Esophagus muscularis mucosa (tissue), 4 donors: ENCODE measurements around the gene DNAH2. TPM values are rescaled to one million over a fixed set of nuclear protein-coding genes. Genes with fewer than 3 reads are reported as not detected.

Source experiments
- DNase-seq: peaks from one replicate; pipeline ENCODE4 v3.0.0-alpha.2; 2017; ENCODE audit errors: extremely low spot score
- H3K27ac ChIP-seq, 4 donors: fragments of 200-600 bp; sonication (generic); replicated peaks in 1 of 4; 1 replicate in 3 of 4; 2 replicates in 1 of 4; pipeline ENCODE4 v1.5.1; 2016 to 2019; ENCODE audit warnings: mild to moderate bottlenecking in 1 of 4
- H3K27me3 ChIP-seq, 4 donors: fragments of 200-600 bp; sonication (generic); one replicate each; pipeline versions ENCODE4 v1.5.1 to v1.6.0; 2016 to 2019
- H3K36me3 ChIP-seq, 4 donors: fragments of 200-600 bp; sonication (generic); one replicate each; pipeline ENCODE4 v1.5.1; 2016 to 2019
- H3K4me1 ChIP-seq, 4 donors: fragments of 200-600 bp; sonication (generic); one replicate each; pipeline ENCODE4 v1.5.1; 2016 to 2019
- H3K4me3 ChIP-seq, 4 donors: fragments of 200-600 bp; sonication (generic); 1 replicate in 2 of 4; 2 replicates in 2 of 4; pipeline ENCODE4 v1.5.1; 2016 to 2019; ENCODE audit warnings: mild to moderate bottlenecking in 4 of 4, moderate library complexity in 1 of 4
- H3K9me3 ChIP-seq, 4 donors: fragments of 200-600 bp; sonication (generic); 1 replicate in 3 of 4; 2 replicates in 1 of 4; pipeline ENCODE4 v1.5.1; 2016 to 2019
- EP300 ChIP-seq: sonication (generic); formaldehyde crosslinking; IDR thresholded peaks from one replicate; pipeline ENCODE4 v1.6.1; 2017; ENCODE audit warnings: antibody characterized with exemption
- POLR2A ChIP-seq: fragments of 450-650 bp; IDR thresholded peaks from one replicate; pipeline ENCODE4 v1.6.1; 2017; ENCODE audit warnings: antibody characterized with exemption, moderate library complexity, mild to moderate bottlenecking, low read depth
- POLR2AphosphoS5 ChIP-seq, 2 donors: sonication (generic); formaldehyde crosslinking; IDR thresholded peaks; one replicate each; pipeline ENCODE4 v1.6.1; 2017; ENCODE audit warnings: antibody characterized with exemption in 2 of 2
- WGBS: methylation state at CpG from one replicate; pipeline ENCODE4 v1.1.5; 2018; 5-methylcytosine and 5-hydroxymethylcytosine counted together
- intact Hi-C: fragments of 100-400 bp; cut with DNase I; formaldehyde crosslinking; loops from one replicate; pipeline ENCODE4 v1.15.1; 2023
- total RNA-seq, 4 donors: library from RNA; depleted of rRNA; stranded (reverse); fragments of >200 nt; gene quantifications; one replicate each; pipeline versions ENCODE4 v1.1.0 to v1.2.1, GENCODE V29; 2016
- TF ChIP-seq, protein P1 (sequence below), 3 experiments: fragments of 200-600 bp in 2 of 3; fragments of 450-650 bp in 1 of 3; sonication (generic) in 2 of 3; IDR thresholded peaks; one replicate each; pipeline ENCODE4 v1.5.1; 2017 to 2019; ENCODE audit warnings: antibody characterized with exemption in 3 of 3, mild to moderate bottlenecking in 2 of 3, moderate library complexity in 1 of 3

Gene DNAH2
- total RNA-seq, 4 donors from 2014 or later = under 0.01 to 0.17 (median 0.06) TPM

DNA sequence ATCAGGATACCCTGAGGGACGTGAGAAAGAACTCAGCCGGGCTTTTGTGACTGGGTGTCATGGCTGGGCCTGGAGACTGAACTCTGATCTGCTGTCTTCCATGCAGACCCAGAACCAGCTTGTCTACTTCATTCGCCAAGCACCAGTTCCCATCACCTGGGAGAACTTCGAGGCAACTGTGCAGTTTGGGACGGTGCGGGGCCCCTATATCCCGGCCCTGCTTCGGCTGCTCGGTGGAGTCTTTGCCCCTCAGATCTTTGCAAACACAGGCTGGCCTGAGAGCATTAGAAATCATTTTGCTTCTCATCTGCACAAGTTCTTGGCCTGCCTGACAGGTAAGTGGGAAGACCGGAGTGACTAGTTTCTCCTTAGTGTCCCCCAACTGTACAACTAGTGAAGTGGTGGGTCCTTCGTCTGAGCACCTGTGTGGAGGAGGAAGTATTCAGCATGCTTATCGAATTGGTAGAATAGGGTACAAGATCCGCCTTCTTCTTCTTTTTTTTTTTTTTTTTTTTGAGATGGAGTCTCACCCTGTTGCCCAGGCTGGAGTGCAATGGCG, 15.5 kb downstream of the DNAH2 start:
- intact Hi-C loops = no loop called here
- no peak overlapping the region for H3K27ac ChIP-seq
- WGBS = 95% methylated on average over 14 of the region's 14 CpGs

DNA sequence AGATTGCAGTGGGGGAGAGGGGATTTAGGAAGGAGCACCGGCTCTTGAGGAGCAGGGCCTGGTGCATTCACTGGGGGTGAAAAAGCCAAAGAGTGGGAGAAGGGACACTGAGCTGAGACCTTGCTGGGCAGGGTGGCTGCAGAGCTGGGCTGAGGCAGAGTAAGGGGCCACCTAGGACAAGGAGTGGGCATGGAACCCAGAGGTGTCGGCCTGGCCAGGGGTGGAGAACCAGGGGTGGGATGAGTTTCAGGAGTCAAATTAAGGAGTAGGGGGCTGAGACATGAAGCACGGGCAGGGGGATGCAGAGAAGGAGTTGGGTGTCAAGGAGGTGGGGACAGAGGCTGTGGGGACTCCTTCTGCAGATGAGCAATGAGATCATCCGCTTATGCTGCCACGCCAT, 20.1 kb downstream of the DNAH2 start:
- TF ChIP-seq POLR2AphosphoS5 (IDR thresholded peaks at IDR 0.05) (no peak), EP300 (no peak), POLR2A (no peak)
- TF ChIP-seq, protein P1, sequence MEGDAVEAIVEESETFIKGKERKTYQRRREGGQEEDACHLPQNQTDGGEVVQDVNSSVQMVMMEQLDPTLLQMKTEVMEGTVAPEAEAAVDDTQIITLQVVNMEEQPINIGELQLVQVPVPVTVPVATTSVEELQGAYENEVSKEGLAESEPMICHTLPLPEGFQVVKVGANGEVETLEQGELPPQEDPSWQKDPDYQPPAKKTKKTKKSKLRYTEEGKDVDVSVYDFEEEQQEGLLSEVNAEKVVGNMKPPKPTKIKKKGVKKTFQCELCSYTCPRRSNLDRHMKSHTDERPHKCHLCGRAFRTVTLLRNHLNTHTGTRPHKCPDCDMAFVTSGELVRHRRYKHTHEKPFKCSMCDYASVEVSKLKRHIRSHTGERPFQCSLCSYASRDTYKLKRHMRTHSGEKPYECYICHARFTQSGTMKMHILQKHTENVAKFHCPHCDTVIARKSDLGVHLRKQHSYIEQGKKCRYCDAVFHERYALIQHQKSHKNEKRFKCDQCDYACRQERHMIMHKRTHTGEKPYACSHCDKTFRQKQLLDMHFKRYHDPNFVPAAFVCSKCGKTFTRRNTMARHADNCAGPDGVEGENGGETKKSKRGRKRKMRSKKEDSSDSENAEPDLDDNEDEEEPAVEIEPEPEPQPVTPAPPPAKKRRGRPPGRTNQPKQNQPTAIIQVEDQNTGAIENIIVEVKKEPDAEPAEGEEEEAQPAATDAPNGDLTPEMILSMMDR (IDR thresholded peaks at IDR 0.05) = no peak
- intact Hi-C loops = no loop called here
- Histone ChIP-seq H3K9me3 (no peaks in the 10 kb centered on the region), H3K4me1 (no peaks in the 10 kb centered on the region), H3K27ac (no peak overlapping the region), H3K27me3 (peaks cover 0 to 26% (median 2%) of the 10 kb centered on the region in 4 donors), H3K4me3 (no peak overlapping the region), H3K36me3 (no peaks in the 10 kb centered on the region)
- no peak for DNase-seq
- WGBS = 84% methylated on average over 5 of the region's 5 CpGs

More for the DNA sequence above, 15.5 kb downstream of the DNAH2 start:
- no peak for DNase-seq
- peaks cover 0 to 4% (median 0%) of the 10 kb centered on the region in 4 donors for H3K27me3 ChIP-seq
- H3K36me3 ChIP-seq = no peaks in the 10 kb centered on the region
- no peak for TF ChIP-seq POLR2A
- TF ChIP-seq EP300 = no peak
- TF ChIP-seq POLR2AphosphoS5 (IDR thresholded peaks at IDR 0.05) = no peak
- TF ChIP-seq, protein P1 (IDR thresholded peaks at IDR 0.05) = no peak
- no peaks in the 10 kb centered on the region for H3K9me3 ChIP-seq
- no peaks in the 10 kb centered on the region for H3K4me1 ChIP-seq
- no peak overlapping the region for H3K4me3 ChIP-seq

GRCh38 chr17:7739746-7740145, 22.2 kb downstream of the DNAH2 start:
- WGBS = 82% methylated on average over 14 of the region's 14 CpGs
- no peak overlapping the region for H3K4me3 ChIP-seq
- no peak for DNase-seq
- no peak overlapping the region for H3K27ac ChIP-seq
- H3K9me3 ChIP-seq = no peaks in the 10 kb centered on the region
- peaks cover 0 to 34% (median 2%) of the 10 kb centered on the region in 4 donors for H3K27me3 ChIP-seq
- TF ChIP-seq POLR2A (no peak), EP300 (no peak), POLR2AphosphoS5 (IDR thresholded peaks at IDR 0.05) (no peak)
- TF ChIP-seq, protein P1 (IDR thresholded peaks at IDR 0.05) = no peak
- intact Hi-C loops = loop anchor here (10.0 kb wide), 1 partner anchor 85 kb away; no protein-coding TSS in a partner anchor
- no peaks in the 10 kb centered on the region for H3K4me1 ChIP-seq
- no peaks in the 10 kb centered on the region for H3K36me3 ChIP-seq

DNA sequence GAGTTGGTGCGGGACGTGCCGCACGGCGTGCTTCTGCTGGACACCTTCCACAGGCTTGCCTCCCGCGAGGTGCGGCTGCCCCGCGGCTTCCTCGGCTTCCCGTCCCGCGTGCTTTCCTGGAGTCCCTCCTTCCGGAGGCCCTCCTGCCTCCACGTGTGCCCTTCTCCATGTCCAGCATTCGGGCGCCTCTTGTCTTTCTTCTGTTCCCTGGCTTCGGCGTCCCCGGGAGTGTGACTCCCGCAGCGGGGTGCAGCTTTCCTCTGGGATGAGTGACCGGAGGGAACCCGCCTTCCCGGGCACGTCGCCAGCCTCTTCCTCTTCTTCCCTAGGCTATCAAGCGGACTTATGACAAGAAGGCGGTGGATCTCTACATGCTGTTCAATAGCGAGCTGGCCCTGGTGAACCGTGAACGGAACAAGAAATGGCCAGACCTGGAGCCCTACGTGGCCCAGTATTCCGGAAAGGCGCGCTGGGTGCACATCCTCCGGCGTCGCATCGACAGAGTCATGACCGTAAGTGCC, 23.0 kb downstream of the DNAH2 start:
- H3K36me3 ChIP-seq = no peaks in the 10 kb centered on the region
- H3K27me3 ChIP-seq = peaks cover 0 to 34% (median 2%) of the 10 kb centered on the region in 4 donors
- no peaks in the 10 kb centered on the region for H3K9me3 ChIP-seq
- intact Hi-C loops = loop anchor here (10.0 kb wide), 1 partner anchor 84 kb away; no protein-coding TSS in a partner anchor
- DNase-seq = no peak
- WGBS = 71% methylated on average over 41 of the region's 42 CpGs
- TF ChIP-seq, protein P1 (IDR thresholded peaks at IDR 0.05) = no peak
- no peak for TF ChIP-seq POLR2AphosphoS5 (IDR thresholded peaks at IDR 0.05)
- H3K4me1 ChIP-seq = no peaks in the 10 kb centered on the region
- peak overlapping the region in 2 of 4 donors; percentile 4 to 26 for H3K4me3 ChIP-seq
- H3K27ac ChIP-seq = no peak overlapping the region

DNA sequence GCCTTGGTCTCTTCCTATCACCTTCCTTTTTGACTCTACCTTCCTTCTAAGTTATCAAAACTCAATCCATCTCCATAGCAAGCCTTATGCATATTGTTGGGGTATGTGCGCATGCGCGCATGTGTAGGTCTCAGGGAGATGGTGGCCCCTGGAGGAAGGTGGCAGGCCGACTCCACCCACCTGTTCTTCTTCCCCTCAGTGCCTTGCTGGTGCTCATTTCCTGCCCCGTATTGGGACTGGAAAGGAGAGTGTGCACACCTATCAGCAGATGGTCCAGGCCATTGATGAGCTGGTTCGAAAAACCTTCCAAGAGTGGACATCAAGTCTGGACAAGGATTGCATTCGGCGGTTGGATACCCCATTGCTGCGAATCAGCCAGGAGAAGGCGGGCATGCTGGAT, 25.2 kb downstream of the DNAH2 start:
- no peak for DNase-seq
- TF ChIP-seq POLR2AphosphoS5 (IDR thresholded peaks at IDR 0.05) (no peak), EP300 (no peak), POLR2A (no peak)
- TF ChIP-seq, protein P1 (IDR thresholded peaks at IDR 0.05) = no peak
- intact Hi-C loops = loop anchor here (10.0 kb wide), 1 partner anchor 82 kb away; no protein-coding TSS in a partner anchor
- Histone ChIP-seq H3K36me3 (no peaks in the 10 kb centered on the region), H3K4me1 (no peaks in the 10 kb centered on the region), H3K27me3 (peaks cover 0 to 30% (median 2%) of the 10 kb centered on the region in 4 donors), H3K4me3 (no peak overlapping the region), H3K9me3 (no peaks in the 10 kb centered on the region), H3K27ac (no peak overlapping the region)
- WGBS = 61% methylated on average over 10 of the region's 10 CpGs
